Measurements from ENCODE around the gene UNC45A. TPM values are rescaled to one million over a fixed set of nuclear protein-coding genes. Genes with fewer than 3 reads are reported as not detected.

UNC45A gene
- total and polyA plus RNA-seq, 10 donors = 32.2 to 59.5 (median 42.3) TPM

- Histone ChIP-seq H3K9me3 (no peaks in the 10 kb centered on the region), H3K4me3 (no peak overlapping the region), H3K27me3 (replicated peaks in 1 of 7) (no peaks in the 10 kb centered on the region), H3K36me3 (peaks cover 1 to 89% (median 83%) of the 10 kb centered on the region in 6 donors), H3K27ac (peak overlapping the region in 2 of 8 donors; percentile 17 to 37), H3K4me1 (peaks cover under 1 to 22% (median 7%) of the 10 kb centered on the region in 6 donors)
- TF ChIP-seq, protein P1, sequence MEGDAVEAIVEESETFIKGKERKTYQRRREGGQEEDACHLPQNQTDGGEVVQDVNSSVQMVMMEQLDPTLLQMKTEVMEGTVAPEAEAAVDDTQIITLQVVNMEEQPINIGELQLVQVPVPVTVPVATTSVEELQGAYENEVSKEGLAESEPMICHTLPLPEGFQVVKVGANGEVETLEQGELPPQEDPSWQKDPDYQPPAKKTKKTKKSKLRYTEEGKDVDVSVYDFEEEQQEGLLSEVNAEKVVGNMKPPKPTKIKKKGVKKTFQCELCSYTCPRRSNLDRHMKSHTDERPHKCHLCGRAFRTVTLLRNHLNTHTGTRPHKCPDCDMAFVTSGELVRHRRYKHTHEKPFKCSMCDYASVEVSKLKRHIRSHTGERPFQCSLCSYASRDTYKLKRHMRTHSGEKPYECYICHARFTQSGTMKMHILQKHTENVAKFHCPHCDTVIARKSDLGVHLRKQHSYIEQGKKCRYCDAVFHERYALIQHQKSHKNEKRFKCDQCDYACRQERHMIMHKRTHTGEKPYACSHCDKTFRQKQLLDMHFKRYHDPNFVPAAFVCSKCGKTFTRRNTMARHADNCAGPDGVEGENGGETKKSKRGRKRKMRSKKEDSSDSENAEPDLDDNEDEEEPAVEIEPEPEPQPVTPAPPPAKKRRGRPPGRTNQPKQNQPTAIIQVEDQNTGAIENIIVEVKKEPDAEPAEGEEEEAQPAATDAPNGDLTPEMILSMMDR (IDR thresholded peaks at IDR 0.05 in 8 of 11, conservative IDR thresholded peaks at IDR 0.05 in 3 of 11) = no peak
- peak in 1 of 3 donors; percentile 24 for TF ChIP-seq POLR2AphosphoS5 (IDR thresholded peaks at IDR 0.05)
- DNase-seq = no peak
- 87 to 93% (median 90%) methylated on average over 14 to 23 of the region's 23 CpGs for WGBS, 5 donors
- intact Hi-C loops (cut with DNase I; ENCODE audit: low total_unique reads) = no loop called here
Observed at GRCh38 chr15:90949979-90950675, 15.0 kb downstream of the UNC45A start.

DNA sequence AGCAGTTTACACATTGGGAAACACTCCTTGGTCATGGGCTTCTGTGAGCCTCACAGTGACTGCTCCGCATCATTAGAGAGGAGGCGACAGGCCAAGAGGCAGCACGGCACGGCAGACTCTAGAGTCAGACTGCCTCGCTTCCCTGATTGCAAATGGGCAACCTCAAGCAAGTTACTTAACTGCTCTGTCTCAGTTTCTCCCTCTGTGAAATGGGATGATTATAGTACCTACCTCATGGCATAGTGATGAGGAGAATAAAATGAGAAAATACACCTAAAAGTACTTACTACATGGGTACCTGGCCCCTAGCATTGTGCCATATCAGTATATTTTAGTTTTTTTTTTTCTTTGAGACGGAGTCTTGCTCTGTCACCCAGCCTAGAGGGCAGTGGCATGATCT, 15.6 kb downstream of the UNC45A start:
- 94 to 98% (median 97%) methylated on average over 6 of the region's 6 CpGs for WGBS, 5 donors
- H3K9me3 ChIP-seq = no peaks in the 10 kb centered on the region
- TF ChIP-seq POLR2AphosphoS5 (IDR thresholded peaks at IDR 0.05) = no peak
- TF ChIP-seq, protein P1 (IDR thresholded peaks at IDR 0.05 in 8 of 11, conservative IDR thresholded peaks at IDR 0.05 in 3 of 11) = no peak
- no peak for TF ChIP-seq POLR2A (IDR thresholded peaks at IDR 0.05)
- H3K4me1 ChIP-seq = peaks cover 6 to 28% (median 12%) of the 10 kb centered on the region in 6 donors
- H3K4me3 ChIP-seq = no peak overlapping the region
- no peak for DNase-seq
- H3K27me3 ChIP-seq (replicated peaks in 1 of 7) = no peaks in the 10 kb centered on the region
- intact Hi-C loops (cut with DNase I; ENCODE audit: low total_unique reads) = no loop called here
- H3K36me3 ChIP-seq = peaks cover 0 to 84% (median 78%) of the 10 kb centered on the region in 6 donors
- no peak overlapping the region for H3K27ac ChIP-seq

- Histone ChIP-seq H3K4me1 (peaks cover 14 to 49% (median 30%) of the 10 kb centered on the region in 6 donors), H3K27ac (no peak overlapping the region), H3K27me3 (replicated peaks in 1 of 7) (no peaks in the 10 kb centered on the region), H3K9me3 (no peaks in the 10 kb centered on the region), H3K4me3 (no peak overlapping the region), H3K36me3 (peaks cover 0 to 68% (median 57%) of the 10 kb centered on the region in 6 donors)
- DNase-seq = no peak
- TF ChIP-seq POLR2A (IDR thresholded peaks at IDR 0.05) = no peak
- TF ChIP-seq, protein P1 (IDR thresholded peaks at IDR 0.05 in 8 of 11, conservative IDR thresholded peaks at IDR 0.05 in 3 of 11) = no peak
- peak in 1 of 3 donors; percentile 42 for TF ChIP-seq POLR2AphosphoS5 (IDR thresholded peaks at IDR 0.05)
- intact Hi-C loops (cut with DNase I; ENCODE audit: low total_unique reads) = no loop called here
- 92 to 97% (median 94%) methylated on average over 13 to 14 of the region's 14 CpGs for WGBS, 5 donors
Observed at GRCh38 chr15:90952901-90953677, 18.0 kb downstream of the UNC45A start.
